Type B pancreatic cell (in vitro differentiated cells): ENCODE measurements around the gene AK5. TPM values are rescaled to one million over a fixed set of nuclear protein-coding genes. Genes with fewer than 3 reads are reported as not detected.

ENCODE experiments used
- DNase-seq: peaks from one replicate; pipeline ENCODE4 v3.0.0; 2021; ENCODE audit warnings: mixed read lengths; ENCODE audit not compliant: unreplicated experiment; ENCODE audit errors: extremely low spot score
- H3K27ac Mint-ChIP-seq: 2 replicates; pipeline ENCODE4 v1.8.0; 2021; ENCODE audit warnings: mild to moderate bottlenecking, mixed read lengths
- H3K27me3 Mint-ChIP-seq: 2 replicates; pipeline ENCODE4 v1.8.0; 2021; ENCODE audit warnings: mixed read lengths
- H3K36me3 Mint-ChIP-seq: 2 replicates; pipeline ENCODE4 v1.8.0; 2021; ENCODE audit warnings: mixed read lengths
- H3K4me1 Mint-ChIP-seq: one replicate; pipeline ENCODE4 v1.8.0; 2021; ENCODE audit warnings: mixed read lengths; ENCODE audit not compliant: unreplicated experiment
- H3K4me3 Mint-ChIP-seq: 2 replicates; pipeline ENCODE4 v1.8.0; 2021; ENCODE audit warnings: mild to moderate bottlenecking, mixed read lengths
- H3K9me3 Mint-ChIP-seq: 2 replicates; pipeline ENCODE4 v1.8.0; 2021; ENCODE audit warnings: mixed read lengths
- CTCF ChIP-seq: fragments of 200-600 bp; sonication (generic); conservative IDR thresholded peaks from 2 replicates; pipeline ENCODE4 v1.5.0; 2021; ENCODE audit warnings: antibody characterized with exemption, mild to moderate bottlenecking
- total RNA-seq: library from RNA; stranded (reverse); gene quantifications from 2 replicates; pipeline ENCODE4 v1.2.1, GENCODE V29; 2021; ENCODE audit warnings: low replicate concordance

The AK5 gene
- total RNA-seq, 1 donor from 2014 or later: 1.0 TPM

- Mint-ChIP-seq H3K4me3 (no peak overlapping the region), H3K27ac (no peak overlapping the region)
These were observed 1.9 kb upstream of the AK5 start for GRCh38 chr1:77279929-77280328.

DNA sequence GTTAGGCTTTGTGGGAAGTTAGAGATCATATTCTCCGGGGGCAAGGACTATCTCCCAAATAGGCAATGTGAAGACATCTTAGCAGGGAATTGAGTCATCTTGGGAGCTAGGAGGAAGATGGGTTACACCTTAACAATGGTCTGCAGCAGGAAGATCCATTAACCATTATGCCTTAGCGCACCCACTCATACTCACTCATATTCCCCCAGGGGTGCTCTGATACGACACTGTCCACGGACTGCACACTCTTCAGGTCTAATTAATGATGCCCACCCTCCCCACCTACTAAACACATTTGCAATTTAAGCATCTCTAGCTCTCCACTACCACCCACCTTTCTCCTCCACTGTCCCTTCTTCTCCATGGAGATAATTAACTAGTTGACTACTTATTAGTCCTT, 857 bp upstream of the AK5 start:
- H3K27me3 Mint-ChIP-seq: peaks cover 70% of the 10 kb centered on the region
- H3K9me3 Mint-ChIP-seq: no peaks in the 10 kb centered on the region
- no peaks in the 10 kb centered on the region for H3K36me3 Mint-ChIP-seq
- H3K4me3 Mint-ChIP-seq: peak overlapping the region; percentile 80
- H3K4me1 Mint-ChIP-seq: no peaks in the 10 kb centered on the region
- TF ChIP-seq CTCF: no peak
- DNase-seq: no peak
- H3K27ac Mint-ChIP-seq: no peak overlapping the region

More at GRCh38 chr1:77279929-77280328, 1.9 kb upstream of the AK5 start:
- no peaks in the 10 kb centered on the region for H3K4me1 Mint-ChIP-seq
- no peak for TF ChIP-seq CTCF
- H3K27me3 Mint-ChIP-seq: peaks cover 64% of the 10 kb centered on the region
- H3K9me3 Mint-ChIP-seq: no peaks in the 10 kb centered on the region
- H3K36me3 Mint-ChIP-seq: no peaks in the 10 kb centered on the region
- no peak for DNase-seq

DNA sequence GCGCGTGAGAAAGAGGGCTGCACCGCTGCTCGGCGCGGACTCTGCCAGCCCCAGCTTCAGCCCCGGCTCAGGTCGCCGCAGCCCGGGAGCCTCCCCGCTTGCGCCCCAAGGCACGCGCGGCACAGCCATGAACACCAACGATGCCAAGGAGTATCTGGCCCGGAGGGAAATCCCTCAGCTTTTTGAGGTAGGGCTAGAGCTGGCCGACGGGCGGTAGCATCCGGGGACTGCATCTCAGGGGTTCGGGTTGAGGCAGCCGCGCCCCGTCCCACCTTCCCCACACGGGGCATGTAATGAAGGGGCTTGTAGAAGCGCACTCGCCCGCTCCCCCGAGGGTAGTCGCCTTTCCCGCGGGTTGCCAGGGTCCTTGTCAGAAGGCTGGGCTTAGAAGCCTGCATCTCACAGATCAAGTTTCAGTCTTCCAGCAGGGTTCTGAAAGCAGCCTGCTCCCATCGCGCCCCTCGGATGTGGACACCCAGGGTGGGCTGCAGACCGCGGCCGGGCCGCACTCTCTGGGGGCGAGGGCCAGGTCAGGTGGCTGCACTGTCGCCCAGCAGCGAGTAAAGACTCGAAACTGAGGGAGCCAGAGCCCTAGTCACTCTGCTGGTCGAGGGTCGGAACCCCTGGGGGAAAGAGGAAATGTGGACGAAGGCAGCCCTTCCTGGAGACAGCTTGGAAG, 507 bp downstream of the AK5 start:
- Mint-ChIP-seq H3K36me3 (no peaks in the 10 kb centered on the region), H3K9me3 (no peaks in the 10 kb centered on the region), H3K4me1 (no peaks in the 10 kb centered on the region), H3K4me3 (peak overlapping the region; percentile 79), H3K27me3 (peaks cover 71% of the 10 kb centered on the region), H3K27ac (no peak overlapping the region)
- TF ChIP-seq CTCF: no peak
- no peak for DNase-seq

DNA sequence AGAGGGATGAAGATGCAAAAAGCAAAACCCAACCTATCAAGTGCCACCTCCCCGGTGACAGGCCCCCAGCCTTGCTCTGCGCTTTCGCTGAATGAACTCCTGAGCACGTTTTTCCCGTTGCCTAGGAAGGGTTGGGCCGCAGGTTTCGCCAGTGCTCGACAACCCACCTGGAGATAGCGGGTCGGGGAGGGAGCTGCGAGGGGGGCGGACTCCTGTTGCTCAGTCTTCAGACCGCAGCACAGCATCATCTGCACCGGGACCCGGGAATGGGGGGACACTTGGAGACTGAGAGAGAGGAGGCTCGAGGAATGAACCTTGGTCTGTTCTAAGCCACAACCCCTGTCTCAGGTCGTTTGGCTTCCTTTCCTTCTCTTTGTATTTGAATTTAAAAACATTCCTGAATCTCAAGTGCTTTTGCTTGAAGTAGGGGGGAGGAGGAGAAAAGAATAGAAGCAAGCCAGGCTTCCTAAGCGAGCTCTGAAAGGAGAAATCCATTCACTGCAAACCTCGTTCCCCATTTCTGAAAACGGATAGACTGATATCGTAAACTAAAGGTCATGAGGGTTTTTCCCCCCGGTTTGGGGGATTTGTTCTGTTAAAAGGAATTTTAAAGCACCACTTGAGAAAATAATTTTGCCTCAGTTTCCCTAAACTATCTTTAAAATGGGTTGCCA, 1.2 kb downstream of the AK5 start:
- Mint-ChIP-seq H3K27ac (no peak overlapping the region), H3K9me3 (no peaks in the 10 kb centered on the region), H3K4me1 (no peaks in the 10 kb centered on the region), H3K36me3 (no peaks in the 10 kb centered on the region), H3K27me3 (peaks cover 72% of the 10 kb centered on the region), H3K4me3 (peak overlapping the region; percentile 79)
- DNase-seq: no peak
- no peak for TF ChIP-seq CTCF

DNA sequence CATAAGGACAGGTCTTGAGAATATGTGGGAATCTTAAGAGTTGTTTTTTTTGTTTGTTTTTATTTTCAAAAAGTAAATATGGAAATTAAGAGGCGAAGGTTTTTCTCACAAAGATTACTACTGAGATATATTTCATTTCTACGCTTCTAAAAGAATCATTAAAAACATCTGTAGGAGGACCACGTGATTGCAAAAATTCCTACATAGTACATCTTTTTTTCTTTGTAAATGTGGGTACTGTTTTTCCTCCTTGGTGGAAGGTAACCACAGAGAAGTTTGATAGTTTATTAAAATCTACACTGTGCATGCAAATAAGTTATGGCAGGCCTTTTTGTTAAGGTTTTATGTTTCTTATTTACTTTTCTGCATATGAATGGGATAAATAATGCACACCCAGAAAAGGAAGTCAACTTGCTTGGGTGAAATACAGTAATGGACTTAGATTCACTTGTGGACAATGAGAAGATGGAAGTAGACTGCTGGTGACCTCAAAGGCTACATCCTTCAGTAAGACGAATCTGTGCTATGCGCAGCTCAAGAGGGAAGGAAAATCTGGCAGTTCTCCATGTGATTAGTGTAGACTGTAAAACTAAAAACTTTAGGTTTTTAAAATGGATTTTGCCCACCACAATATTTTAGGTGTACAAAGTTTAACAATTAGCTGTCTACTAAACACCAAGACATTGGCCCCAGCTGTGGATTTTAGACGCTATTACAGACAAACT, 2.0 kb downstream of the AK5 start:
- peak overlapping the region; percentile 40 for H3K4me3 Mint-ChIP-seq

More for the DNA sequence above, 2.0 kb downstream of the AK5 start:
- no peak overlapping the region for H3K27ac Mint-ChIP-seq
- H3K4me1 Mint-ChIP-seq: no peaks in the 10 kb centered on the region
- H3K27me3 Mint-ChIP-seq: peaks cover 68% of the 10 kb centered on the region
- no peak for DNase-seq
- no peak for TF ChIP-seq CTCF
- no peaks in the 10 kb centered on the region for H3K36me3 Mint-ChIP-seq
- H3K9me3 Mint-ChIP-seq: no peaks in the 10 kb centered on the region
